NCI-H748 (cell line): ENCODE data around the gene PDLIM4.

ENCODE experiments used
- DNase-seq: peaks from one replicate; lab custom pipeline; 2025; ENCODE audit not compliant: unreplicated experiment; lab: John Stamatoyannopoulos, UW

PDLIM4 gene

GRCh38 chr5:132257131-132258101 lies at the start of gene PDLIM4:
Gene PDLIM4, plus strand, starts transcription at chr5:132257696. Its CDS starts 39 bp downstream, at chr5:132257735.
- DNase-seq: no peak

- DNase-seq: no peak
Measured at GRCh38 chr5:132207778-132208177, 49.7 kb upstream of the PDLIM4 start.

- no peak for DNase-seq
Measured at GRCh38 chr5:132209131-132209530, 48.4 kb upstream of the PDLIM4 start.

GRCh38 chr5:132209901-132210545 lies 47.5 kb upstream of the PDLIM4 start:
- DNase-seq: no peak

GRCh38 chr5:132210944-132211343 lies 46.6 kb upstream of the PDLIM4 start:
- DNase-seq: no peak

GRCh38 chr5:132211787-132212186 lies 45.7 kb upstream of the PDLIM4 start:
- DNase-seq: no peak

- DNase-seq: no peak
Measured at GRCh38 chr5:132213666-132214065, 43.8 kb upstream of the PDLIM4 start.

- no peak for DNase-seq
Measured at GRCh38 chr5:132214491-132214890, 43.0 kb upstream of the PDLIM4 start.

GRCh38 chr5:132215329-132215728 lies 42.2 kb upstream of the PDLIM4 start:
- no peak for DNase-seq

GRCh38 chr5:132218321-132218720 lies 39.2 kb upstream of the PDLIM4 start:
- no peak for DNase-seq

- DNase-seq: no peak
Measured at GRCh38 chr5:132219289-132219970, 38.1 kb upstream of the PDLIM4 start.

- no peak for DNase-seq
Measured at GRCh38 chr5:132219981-132220380, 37.5 kb upstream of the PDLIM4 start.

GRCh38 chr5:132220491-132220890 lies 37.0 kb upstream of the PDLIM4 start:
- no peak for DNase-seq

- DNase-seq: no peak
Measured at GRCh38 chr5:132221781-132222648, 35.5 kb upstream of the PDLIM4 start.

GRCh38 chr5:132222649-132223038 lies 34.9 kb upstream of the PDLIM4 start:
- DNase-seq: no peak

- DNase-seq: no peak
Measured at GRCh38 chr5:132223861-132224260, 33.6 kb upstream of the PDLIM4 start.

- DNase-seq: no peak
Measured at GRCh38 chr5:132224716-132225115, 32.8 kb upstream of the PDLIM4 start.

- DNase-seq: peak; percentile 52
Measured at GRCh38 chr5:132225165-132226032, 32.1 kb upstream of the PDLIM4 start.

GRCh38 chr5:132226516-132227234 lies 30.8 kb upstream of the PDLIM4 start:
- DNase-seq: no peak
